Measurements from ENCODE around the gene JAZF1. TPM values are rescaled to one million over a fixed set of nuclear protein-coding genes. Genes with fewer than 3 reads are reported as not detected.

JAZF1 gene
- total and polyA plus RNA-seq, 2 donors, result 30.7 to 31.9 TPM

GRCh38 chr7:28088901-28089714 is 91.5 kb downstream of the JAZF1 start:
- DNase-seq (ENCODE audit: extremely low spot score), result no peak
- WGBS, result 96% methylated on average over 6 of the region's 6 CpGs
- H3K4me1 ChIP-seq (ENCODE audit: insufficient read depth), result no peaks in the 10 kb centered on the region

GRCh38 chr7:28088032-28088431 is 92.6 kb downstream of the JAZF1 start:
- H3K4me1 ChIP-seq (ENCODE audit: insufficient read depth), result no peaks in the 10 kb centered on the region
- no peak overlapping the region for H3K4me3 ChIP-seq (ENCODE audit: low read depth, low read length)
- WGBS, result 80% methylated on average over 4 of the region's 4 CpGs
- no peak for DNase-seq (ENCODE audit: extremely low spot score)
- H3K27ac ChIP-seq (ENCODE audit: low read depth), result no peak overlapping the region
- H3K36me3 ChIP-seq (ENCODE audit: insufficient read depth), result no peaks in the 10 kb centered on the region

More at GRCh38 chr7:28088901-28089714, 91.5 kb downstream of the JAZF1 start:
- no peak overlapping the region for H3K4me3 ChIP-seq (ENCODE audit: low read depth, low read length)
- no peaks in the 10 kb centered on the region for H3K36me3 ChIP-seq (ENCODE audit: insufficient read depth)
- no peak overlapping the region for H3K27ac ChIP-seq (ENCODE audit: low read depth)

DNA sequence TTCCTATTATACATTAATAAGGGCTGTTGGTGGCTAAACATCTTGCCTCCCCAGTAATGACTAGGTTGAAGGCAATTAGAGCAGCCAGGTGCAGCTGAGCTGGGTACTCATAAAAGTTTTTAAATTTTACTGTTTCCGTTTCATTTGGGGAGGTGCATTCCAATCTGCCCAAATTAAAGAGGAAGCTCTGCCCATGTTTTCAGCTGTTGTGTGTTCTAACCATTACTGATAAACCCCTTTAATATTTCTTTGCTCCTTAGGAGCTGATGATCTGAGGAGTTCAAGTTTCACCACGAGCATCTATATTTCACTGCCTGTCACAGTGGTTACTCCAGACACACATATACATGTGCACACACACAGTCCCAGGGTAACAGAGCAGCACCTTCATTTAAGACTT is 94.4 kb downstream of the JAZF1 start:
- H3K27ac ChIP-seq (ENCODE audit: low read depth), result no peak overlapping the region
- H3K4me1 ChIP-seq (ENCODE audit: insufficient read depth), result no peaks in the 10 kb centered on the region
- no peak overlapping the region for H3K4me3 ChIP-seq (ENCODE audit: low read depth, low read length)
- 72% methylated on average over 2 of the region's 2 CpGs for WGBS
- DNase-seq (ENCODE audit: extremely low spot score), result no peak
- no peaks in the 10 kb centered on the region for H3K36me3 ChIP-seq (ENCODE audit: insufficient read depth)

DNA sequence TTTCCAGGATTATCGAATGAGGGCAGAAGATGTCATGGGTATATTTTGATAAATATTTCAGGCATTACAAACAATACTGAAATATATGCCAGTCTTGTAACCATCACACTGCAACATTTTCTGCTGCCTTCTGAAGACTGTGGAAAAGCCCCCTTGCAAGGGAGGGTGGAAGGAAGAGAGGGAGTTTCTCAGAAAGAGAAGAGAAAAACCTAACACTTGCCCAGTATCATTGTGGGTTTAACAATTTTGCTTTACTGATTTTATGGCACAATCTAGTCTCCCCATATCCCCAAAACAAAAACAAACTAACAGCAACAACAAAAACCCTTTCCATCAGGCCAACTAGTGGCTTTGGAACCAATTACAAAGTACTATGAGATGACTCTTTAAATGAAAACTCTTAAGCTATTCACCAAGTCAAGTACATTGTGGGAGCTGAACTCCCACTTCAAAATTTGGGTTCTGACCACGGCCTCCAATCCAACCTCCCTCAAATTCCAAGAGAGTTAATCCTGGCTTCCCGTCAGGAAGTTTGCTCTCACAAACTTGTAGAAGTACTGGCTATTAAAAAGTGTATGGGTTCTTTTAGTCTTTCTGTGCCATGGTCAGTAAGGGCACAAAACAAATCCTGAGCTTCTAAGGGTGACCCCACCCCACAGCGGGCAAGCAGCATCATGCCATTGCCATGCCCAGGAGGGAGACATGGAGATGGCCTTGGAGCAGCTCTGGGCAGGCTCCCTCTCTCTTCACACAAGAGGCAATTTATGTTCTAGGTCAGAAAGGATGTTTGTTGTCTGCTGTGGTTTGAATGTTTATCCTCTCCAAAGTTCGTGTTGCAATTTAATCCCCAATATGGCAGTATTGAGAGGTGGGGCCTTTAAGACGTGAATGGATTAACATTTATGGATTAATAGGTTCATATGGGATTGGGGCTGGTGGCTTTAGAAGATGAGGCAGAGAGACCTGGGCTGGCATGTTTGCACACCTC is 96.3 kb downstream of the JAZF1 start:
- H3K4me3 ChIP-seq (ENCODE audit: low read depth, low read length), result no peak overlapping the region
- H3K4me1 ChIP-seq (ENCODE audit: insufficient read depth), result no peaks in the 10 kb centered on the region
- H3K36me3 ChIP-seq (ENCODE audit: insufficient read depth), result no peaks in the 10 kb centered on the region
- WGBS, result 87% methylated on average over 6 of the region's 6 CpGs
- no peak for DNase-seq (ENCODE audit: extremely low spot score)
- no peak overlapping the region for H3K27ac ChIP-seq (ENCODE audit: low read depth)

DNA sequence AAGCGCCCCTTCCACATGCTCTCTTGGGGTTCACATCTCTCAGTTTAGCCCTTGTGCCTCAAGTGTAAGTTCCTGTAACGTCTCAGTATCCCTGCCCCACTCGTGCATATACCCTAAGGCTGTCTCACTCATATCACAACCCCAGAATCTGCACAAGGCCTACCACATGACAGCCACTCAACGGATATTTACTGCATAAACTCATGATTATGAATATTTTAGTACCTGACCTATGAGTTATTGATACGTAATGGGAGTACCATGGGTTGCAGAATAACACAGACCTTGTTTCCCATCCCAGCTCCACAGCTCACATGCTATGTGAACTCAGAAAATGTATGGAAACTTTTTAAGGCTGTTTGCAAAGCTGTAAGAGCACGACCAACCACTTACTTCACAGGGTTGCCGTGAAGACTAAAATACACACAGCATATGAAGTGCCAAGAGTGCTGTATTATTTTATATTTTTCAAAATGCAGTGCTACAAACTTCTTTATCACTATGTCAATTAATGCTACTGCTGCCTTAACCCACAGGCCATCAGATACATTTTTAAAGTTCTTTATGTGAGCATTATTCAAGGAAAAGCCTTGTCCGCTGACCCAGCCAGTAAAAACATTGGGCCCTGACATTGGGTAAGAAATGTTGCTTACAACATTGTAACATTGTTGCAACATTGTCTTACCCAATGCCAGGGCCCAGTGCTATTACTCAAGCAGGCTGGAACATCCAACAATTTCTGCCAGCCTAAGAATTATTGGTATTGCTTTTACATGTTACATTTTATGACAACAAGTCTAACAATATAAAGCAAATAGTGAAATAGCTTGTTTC is 97.2 kb downstream of the JAZF1 start:
- Histone ChIP-seq H3K4me3 (ENCODE audit: low read depth, low read length) (no peak overlapping the region), H3K27ac (ENCODE audit: low read depth) (no peak overlapping the region), H3K36me3 (ENCODE audit: insufficient read depth) (no peaks in the 10 kb centered on the region), H3K4me1 (ENCODE audit: insufficient read depth) (no peaks in the 10 kb centered on the region)
- 80% methylated on average over 8 of the region's 8 CpGs for WGBS
- DNase-seq (ENCODE audit: extremely low spot score), result no peak

- DNase-seq (ENCODE audit: extremely low spot score), result no peak
- no peaks in the 10 kb centered on the region for H3K36me3 ChIP-seq (ENCODE audit: insufficient read depth)
- no peak overlapping the region for H3K27ac ChIP-seq (ENCODE audit: low read depth)
- no peaks in the 10 kb centered on the region for H3K4me1 ChIP-seq (ENCODE audit: insufficient read depth)
- WGBS, result 97% methylated on average over 5 of the region's 5 CpGs
- H3K4me3 ChIP-seq (ENCODE audit: low read depth, low read length), result no peak overlapping the region
These were observed 98.5 kb downstream of the JAZF1 start for GRCh38 chr7:28082071-28082470.

DNA sequence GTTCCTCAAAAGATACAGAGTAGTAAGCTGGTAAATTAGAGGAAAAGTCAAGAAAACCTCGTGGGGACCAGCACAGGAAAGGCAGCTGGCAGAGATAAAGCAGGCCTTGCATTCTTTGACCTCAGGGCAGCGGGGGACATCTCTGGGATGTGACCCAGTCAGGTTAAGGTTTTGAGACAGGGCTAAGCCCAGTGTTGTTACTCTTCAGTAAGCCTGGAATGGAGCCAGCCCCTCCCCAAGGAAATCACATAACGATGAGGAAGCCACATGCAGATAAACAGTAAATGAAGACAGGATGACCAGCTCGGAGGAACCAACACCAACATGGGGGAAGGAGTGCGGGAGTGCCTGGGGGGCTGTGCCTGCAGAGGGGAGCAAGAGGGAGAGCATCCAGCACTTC is 99.6 kb downstream of the JAZF1 start:
- no peaks in the 10 kb centered on the region for H3K36me3 ChIP-seq (ENCODE audit: insufficient read depth)
- 55% methylated on average over 5 of the region's 5 CpGs for WGBS
- no peak overlapping the region for H3K4me3 ChIP-seq (ENCODE audit: low read depth, low read length)
- no peak for DNase-seq (ENCODE audit: extremely low spot score)
- H3K4me1 ChIP-seq (ENCODE audit: insufficient read depth), result no peaks in the 10 kb centered on the region
- H3K27ac ChIP-seq (ENCODE audit: low read depth), result no peak overlapping the region

- Histone ChIP-seq H3K4me3 (ENCODE audit: low read depth, low read length) (no peak overlapping the region), H3K27ac (ENCODE audit: low read depth) (no peak overlapping the region), H3K36me3 (ENCODE audit: insufficient read depth) (no peaks in the 10 kb centered on the region), H3K4me1 (ENCODE audit: insufficient read depth) (no peaks in the 10 kb centered on the region)
- WGBS, result 39% methylated on average over 7 of the region's 7 CpGs
- no peak for DNase-seq (ENCODE audit: extremely low spot score)
These were observed 102.3 kb downstream of the JAZF1 start for GRCh38 chr7:28078036-28078901.

DNA sequence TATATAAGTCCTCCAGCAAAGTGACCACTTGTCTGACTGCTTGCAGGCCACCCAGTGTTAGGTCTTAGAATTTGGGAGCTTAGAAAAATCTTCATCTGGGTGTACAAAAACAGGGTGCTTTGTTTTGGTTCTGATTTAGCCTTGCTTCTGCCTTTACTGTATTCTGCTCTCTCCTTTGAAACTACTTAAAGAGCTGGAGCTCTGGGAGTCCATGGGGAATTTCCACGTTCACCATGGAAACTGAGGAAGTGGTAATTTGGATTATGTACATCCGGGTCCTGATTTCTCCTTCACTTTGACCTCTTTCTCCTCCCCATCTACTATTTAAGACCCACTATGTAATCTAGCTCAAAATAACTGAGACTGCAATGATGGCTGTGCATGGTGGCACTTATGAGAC is 103.0 kb downstream of the JAZF1 start:
- Histone ChIP-seq H3K4me1 (ENCODE audit: insufficient read depth) (no peaks in the 10 kb centered on the region), H3K36me3 (ENCODE audit: insufficient read depth) (no peaks in the 10 kb centered on the region), H3K27ac (ENCODE audit: low read depth) (no peak overlapping the region), H3K4me3 (ENCODE audit: low read depth, low read length) (no peak overlapping the region)
- 78% methylated on average over 2 of the region's 2 CpGs for WGBS
- DNase-seq (ENCODE audit: extremely low spot score), result no peak

DNA sequence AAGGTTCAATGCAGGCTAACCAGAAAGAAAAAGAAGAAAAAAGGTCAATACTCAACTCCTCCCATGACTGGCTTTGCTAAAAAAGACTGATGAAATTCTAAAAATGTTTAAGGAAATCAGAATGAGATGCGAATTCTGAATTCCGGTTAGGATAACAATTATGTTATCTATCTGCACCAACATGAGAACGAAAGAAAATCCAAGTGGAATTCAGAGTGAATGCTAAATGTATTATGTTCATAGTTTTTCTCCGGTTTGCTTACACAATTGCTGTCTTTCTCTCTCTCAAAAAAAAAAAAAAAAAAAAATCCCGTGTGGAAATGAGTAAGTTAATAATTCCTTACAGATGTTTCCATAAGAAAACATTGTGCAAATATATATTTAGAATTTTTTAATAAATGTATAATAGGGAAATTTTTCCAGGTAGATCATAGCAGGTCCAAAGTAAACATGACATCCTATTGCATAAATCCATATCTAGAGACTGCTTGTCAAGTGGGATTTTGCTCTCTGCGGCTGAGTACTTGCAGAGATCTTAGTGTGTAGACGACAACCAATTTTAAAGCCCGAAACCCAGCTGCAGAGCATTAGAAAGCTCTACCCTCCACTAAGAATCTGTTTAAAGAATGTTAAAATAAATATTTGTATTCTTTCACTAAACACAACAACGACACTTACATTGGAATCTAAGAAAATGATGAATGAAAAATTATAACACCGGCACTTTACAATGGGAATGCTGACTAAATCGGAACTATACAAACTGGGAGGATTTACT is 104.0 kb downstream of the JAZF1 start:
- H3K27ac ChIP-seq (ENCODE audit: low read depth), result no peak overlapping the region
- no peak for DNase-seq (ENCODE audit: extremely low spot score)
- no peaks in the 10 kb centered on the region for H3K36me3 ChIP-seq (ENCODE audit: insufficient read depth)
- no peak overlapping the region for H3K4me3 ChIP-seq (ENCODE audit: low read depth, low read length)
- H3K4me1 ChIP-seq (ENCODE audit: insufficient read depth), result no peaks in the 10 kb centered on the region
- WGBS, result 39% methylated on average over 11 of the region's 11 CpGs

DNA sequence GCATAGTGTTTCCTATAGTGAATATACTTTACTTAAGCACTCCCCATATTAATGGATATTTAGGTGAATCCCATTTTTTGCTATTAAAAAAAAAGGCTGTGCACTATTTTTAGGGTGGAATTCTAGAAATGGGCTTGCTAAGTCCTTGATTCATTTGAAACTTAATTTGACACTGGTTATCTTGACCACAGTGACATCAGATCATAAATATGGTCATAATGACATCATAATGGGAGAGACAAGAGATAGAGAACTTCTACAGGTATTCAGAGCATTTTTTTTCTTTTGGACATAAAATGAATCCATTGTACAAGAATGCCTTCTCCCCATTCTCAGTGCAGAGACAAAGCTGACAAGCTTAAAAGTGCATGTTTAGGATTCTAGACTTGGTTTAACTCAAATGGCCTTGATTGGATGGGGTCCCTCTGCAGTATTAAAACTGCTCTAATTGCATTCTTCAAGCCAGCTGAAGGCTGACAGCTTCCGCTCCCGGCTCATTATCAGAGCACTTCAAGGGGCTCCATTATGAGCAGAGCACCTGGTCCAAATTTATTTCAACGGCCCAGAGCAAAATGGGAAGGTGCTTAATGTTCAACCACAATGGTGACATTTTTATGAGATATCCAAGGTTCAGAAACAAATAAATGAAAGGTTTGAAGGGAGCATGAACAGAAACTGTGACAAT is 104.8 kb downstream of the JAZF1 start:
- Histone ChIP-seq H3K4me3 (ENCODE audit: low read depth, low read length) (no peak overlapping the region), H3K36me3 (ENCODE audit: insufficient read depth) (no peaks in the 10 kb centered on the region), H3K27ac (ENCODE audit: low read depth) (no peak overlapping the region), H3K4me1 (ENCODE audit: insufficient read depth) (no peaks in the 10 kb centered on the region)
- 67% methylated on average over 3 of the region's 3 CpGs for WGBS
- DNase-seq (ENCODE audit: extremely low spot score), result no peak
